Activated B cell treated with CpG ODN at 0.5 μM for 24 hours (primary cell): ENCODE results near the gene MAG. TPM values are rescaled to one million over a fixed set of nuclear protein-coding genes. Genes with fewer than 3 reads are reported as not detected.
A peak's percentile ranks its signal among the peaks of the same experiment; 100 is the strongest.

ENCODE experiments used
- ATAC-seq: fragments of 200-7000 bp; cut with Tn5 transposase; one replicate; pipeline ENCODE4 v1.10.0; 2021; ENCODE audit warnings: low read depth, mild to moderate bottlenecking, moderate library complexity
- CTCF ChIA-PET: fragments of 350-600 bp; sonication (Branson Sonifier 250); formaldehyde crosslinking; loops from one replicate; lab custom pipeline; 2021; ENCODE audit warnings: antibody characterized with exemption; lab: Charles Lee
- POLR2A ChIA-PET: fragments of 350-600 bp; sonication (Branson Sonifier 250); formaldehyde crosslinking; loops from one replicate; lab custom pipeline; 2021; ENCODE audit warnings: antibody characterized with exemption; lab: Charles Lee
- DNase-seq: peaks from one replicate; pipeline ENCODE4 v3.0.0; 2022
- H3K27ac Mint-ChIP-seq: one replicate; pipeline ENCODE4 v1.8.0; 2020; ENCODE audit warnings: mixed read lengths
- H3K27me3 Mint-ChIP-seq: one replicate; pipeline ENCODE4 v1.8.0; 2021; ENCODE audit warnings: mixed read lengths
- H3K36me3 Mint-ChIP-seq: one replicate; pipeline ENCODE4 v1.8.0; 2021; ENCODE audit warnings: low read depth, mixed read lengths
- H3K4me1 Mint-ChIP-seq: one replicate; pipeline ENCODE4 v1.8.0; 2021; ENCODE audit warnings: mixed read lengths
- H3K4me3 Mint-ChIP-seq: one replicate; pipeline ENCODE4 v1.8.0; 2020; ENCODE audit warnings: mild to moderate bottlenecking, mixed read lengths
- H3K9me3 Mint-ChIP-seq: one replicate; pipeline ENCODE4 v1.8.0; 2020; ENCODE audit warnings: mixed read lengths
- intact Hi-C: fragments of 100-400 bp; cut with micrococcal nuclease; formaldehyde crosslinking; loops from one replicate; pipeline ENCODE4 v1.15.1; 2024
- total RNA-seq: library from RNA; stranded (reverse); gene quantifications from 2 replicates; pipeline ENCODE4 v1.2.3, GENCODE V29; 2022
- TF ChIP-seq, protein P1 (sequence below): fragments of 200-600 bp; IDR thresholded peaks from one replicate; pipeline ENCODE4 v1.8.0; 2022; ENCODE audit warnings: antibody characterized with exemption, mild to moderate bottlenecking

MAG gene
- total RNA-seq, 1 donor from 2014 or later = 0.31 TPM

DNA sequence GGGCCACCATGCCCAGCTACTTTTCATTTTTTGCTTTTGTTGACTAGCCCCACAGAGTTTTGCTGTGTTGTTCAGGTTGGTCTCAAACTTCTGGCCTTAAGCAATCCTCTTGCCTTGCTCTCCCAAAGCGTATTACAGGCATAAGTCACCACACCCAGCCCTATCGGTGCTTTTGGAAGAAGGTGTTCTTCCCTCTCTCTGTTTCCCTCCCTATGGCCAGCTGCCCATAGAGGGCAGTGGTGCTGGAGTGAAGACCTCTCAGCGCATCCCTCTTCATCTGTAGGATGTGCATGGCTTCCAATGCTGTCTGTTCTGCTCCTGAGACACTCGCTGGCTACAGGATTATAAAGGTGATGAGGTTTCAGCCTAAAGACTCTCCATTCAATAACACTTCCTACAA lies 35.7 kb downstream of the MAG start:
- POLR2A ChIA-PET = interaction anchor here (0.6 to 17.7 kb wide), 9 partner anchors 8 to 135 kb away, joined by 3 to 645 read pairs (median 5); partner anchors contain the start of genes FFAR1, HAMP and USF2
- peaks cover 32% of the 10 kb centered on the region for H3K36me3 Mint-ChIP-seq
- no peaks in the 10 kb centered on the region for H3K9me3 Mint-ChIP-seq
- H3K4me3 Mint-ChIP-seq = no peak overlapping the region
- CTCF ChIA-PET = interaction anchor here (2.3 kb wide), 1 partner anchor 20 kb away, joined by 6 read pairs; the partner anchor contains the start of gene FFAR1
- H3K4me1 Mint-ChIP-seq = peaks cover 80% of the 10 kb centered on the region
- no peaks in the 10 kb centered on the region for H3K27me3 Mint-ChIP-seq
- TF ChIP-seq, protein P1, sequence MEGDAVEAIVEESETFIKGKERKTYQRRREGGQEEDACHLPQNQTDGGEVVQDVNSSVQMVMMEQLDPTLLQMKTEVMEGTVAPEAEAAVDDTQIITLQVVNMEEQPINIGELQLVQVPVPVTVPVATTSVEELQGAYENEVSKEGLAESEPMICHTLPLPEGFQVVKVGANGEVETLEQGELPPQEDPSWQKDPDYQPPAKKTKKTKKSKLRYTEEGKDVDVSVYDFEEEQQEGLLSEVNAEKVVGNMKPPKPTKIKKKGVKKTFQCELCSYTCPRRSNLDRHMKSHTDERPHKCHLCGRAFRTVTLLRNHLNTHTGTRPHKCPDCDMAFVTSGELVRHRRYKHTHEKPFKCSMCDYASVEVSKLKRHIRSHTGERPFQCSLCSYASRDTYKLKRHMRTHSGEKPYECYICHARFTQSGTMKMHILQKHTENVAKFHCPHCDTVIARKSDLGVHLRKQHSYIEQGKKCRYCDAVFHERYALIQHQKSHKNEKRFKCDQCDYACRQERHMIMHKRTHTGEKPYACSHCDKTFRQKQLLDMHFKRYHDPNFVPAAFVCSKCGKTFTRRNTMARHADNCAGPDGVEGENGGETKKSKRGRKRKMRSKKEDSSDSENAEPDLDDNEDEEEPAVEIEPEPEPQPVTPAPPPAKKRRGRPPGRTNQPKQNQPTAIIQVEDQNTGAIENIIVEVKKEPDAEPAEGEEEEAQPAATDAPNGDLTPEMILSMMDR = no peak
- ATAC-seq (no peak), DNase-seq (no peak)
- intact Hi-C loops = loop anchor here (2.0 to 10.0 kb wide), 3 partner anchors 47 to 387 kb away; partner anchors contain the start of genes FXYD7 and KMT2B
- peak overlapping the region; percentile 94 for H3K27ac Mint-ChIP-seq

DNA sequence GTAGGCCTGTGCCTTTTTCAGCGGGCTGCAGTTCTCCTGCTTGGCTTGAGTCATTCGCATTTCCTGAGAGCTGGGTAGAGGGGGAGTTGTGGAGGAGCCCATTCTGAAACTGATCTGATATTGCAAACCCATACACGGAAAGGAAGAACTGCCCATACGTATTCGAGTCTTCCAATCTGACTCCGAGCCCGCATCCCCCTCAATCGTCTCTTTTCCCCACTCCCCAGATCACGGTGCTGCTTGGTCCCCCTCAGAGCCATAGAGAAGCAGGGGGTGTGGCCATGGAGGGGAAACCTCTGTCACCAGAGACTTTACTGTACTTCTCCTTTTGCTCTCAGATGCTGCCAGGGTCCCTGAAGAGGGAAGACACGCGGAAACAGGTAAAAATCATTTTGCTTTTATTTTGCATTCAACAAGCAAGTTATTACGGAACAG lies 36.9 kb downstream of the MAG start, which contains the start of gene CD22:
TSS of gene CD22 (plus strand) at position 337 of the 435 bp plus-strand sequence. CDS start 2,854 bp downstream, outside the sequence.
- H3K4me3 Mint-ChIP-seq = peak within 1 kb of the TSS; percentile 90
- CTCF ChIA-PET = interaction anchor here (1.4 to 2.3 kb wide), 2 partner anchors 19 to 139 kb away, joined by 3 to 6 read pairs; partner anchors contain the start of gene FFAR1
- H3K36me3 Mint-ChIP-seq = peaks cover 45% of the 10 kb centered on the region
- peak; percentile 68 for DNase-seq
- peak within 1 kb of the TSS; percentile 94 for H3K27ac Mint-ChIP-seq
- TF ChIP-seq, protein P1 = no peak
- no peaks in the 10 kb centered on the region for H3K9me3 Mint-ChIP-seq
- POLR2A ChIA-PET = interaction anchor here (1.1 to 17.7 kb wide), 11 partner anchors 9 to 133 kb away, joined by 4 to 645 read pairs (median 7); partner anchors contain the start of genes FFAR1 and USF2
- H3K27me3 Mint-ChIP-seq = no peaks in the 10 kb centered on the region
- peaks cover 84% of the 10 kb centered on the region for H3K4me1 Mint-ChIP-seq
- ATAC-seq = peak; percentile 65
- intact Hi-C loops = loop anchor here (2.0 to 10.0 kb wide), 3 partner anchors 48 to 386 kb away; partner anchors contain the start of genes FXYD7 and KMT2B

DNA sequence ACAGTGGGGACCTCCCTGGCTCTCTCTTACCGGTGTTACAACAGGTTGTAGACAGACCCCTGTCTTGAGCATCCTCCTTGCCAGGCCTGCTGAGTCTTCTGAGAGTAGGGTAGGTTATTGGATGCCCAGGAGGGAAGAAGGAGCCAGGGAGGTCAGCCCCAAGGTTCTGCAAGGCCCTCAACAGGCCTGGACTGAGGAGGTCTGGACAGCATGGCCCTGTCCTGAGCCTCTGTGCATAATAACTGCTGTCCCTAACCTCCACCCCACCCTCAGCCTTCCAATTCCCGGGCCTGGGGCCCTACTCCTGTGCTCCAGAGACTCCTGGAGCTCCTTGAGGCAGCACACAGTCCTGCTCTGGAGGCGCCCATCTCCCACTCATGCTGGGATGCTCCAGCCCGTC lies 37.4 kb downstream of the MAG start:
- ATAC-seq (peak; percentile 9), DNase-seq (no peak)
- CTCF ChIA-PET = interaction anchor here (1.4 to 2.3 kb wide), 2 partner anchors 18 to 139 kb away, joined by 3 to 6 read pairs; partner anchors contain the start of gene FFAR1
- intact Hi-C loops = loop anchor here (2.0 to 10.0 kb wide), 3 partner anchors 49 to 385 kb away; partner anchors contain the start of genes FXYD7 and KMT2B
- Mint-ChIP-seq H3K27ac (peak overlapping the region; percentile 94), H3K36me3 (peaks cover 49% of the 10 kb centered on the region), H3K4me1 (peaks cover 85% of the 10 kb centered on the region), H3K9me3 (no peaks in the 10 kb centered on the region), H3K27me3 (no peaks in the 10 kb centered on the region), H3K4me3 (peak overlapping the region; percentile 90)
- POLR2A ChIA-PET = interaction anchor here (1.1 to 17.7 kb wide), 11 partner anchors 8 to 133 kb away, joined by 4 to 645 read pairs (median 7); partner anchors contain the start of genes FFAR1 and USF2
- TF ChIP-seq, protein P1 = no peak

- Mint-ChIP-seq H3K27ac (peak overlapping the region; percentile 94), H3K36me3 (peaks cover 61% of the 10 kb centered on the region), H3K4me3 (peak overlapping the region; percentile 90), H3K4me1 (peaks cover 85% of the 10 kb centered on the region), H3K9me3 (no peaks in the 10 kb centered on the region), H3K27me3 (no peaks in the 10 kb centered on the region)
- ChIA-PET POLR2A (interaction anchor here (0.5 to 17.7 kb wide), 21 partner anchors 9 to 318 kb away, joined by 3 to 645 read pairs (median 5); partner anchors contain the start of genes COX6B1, FFAR1, HAMP and USF2), CTCF (interaction anchor here (0.9 to 4.5 kb wide), 6 partner anchors 11 to 132 kb away, joined by 3 to 37 read pairs (median 5); partner anchors contain the start of gene FFAR1)
- intact Hi-C loops = loop anchor here (1.0 to 10.0 kb wide), 5 partner anchors 10 to 574 kb away; partner anchors contain the start of genes FFAR1, HCST, NFKBID and TYROBP
- TF ChIP-seq, protein P1 = no peak
- peak; percentile 76 for DNase-seq
- peak; percentile 81 for ATAC-seq
Observed at GRCh38 chr19:35330475-35330874, 38.5 kb downstream of the MAG start.
